HG03135 (cell line): ENCODE measurements around the gene TCAIM.
A peak's percentile ranks its signal among the peaks of the same experiment; 100 is the strongest.

Source experiments
- ATAC-seq: cut with Tn5 transposase; IDR thresholded peaks from one replicate; pipeline ENCODE4 v1.9.1; 2021; ENCODE audit warnings: mild to moderate bottlenecking, moderate library complexity; ENCODE audit not compliant: unreplicated experiment

The TCAIM gene

DNA sequence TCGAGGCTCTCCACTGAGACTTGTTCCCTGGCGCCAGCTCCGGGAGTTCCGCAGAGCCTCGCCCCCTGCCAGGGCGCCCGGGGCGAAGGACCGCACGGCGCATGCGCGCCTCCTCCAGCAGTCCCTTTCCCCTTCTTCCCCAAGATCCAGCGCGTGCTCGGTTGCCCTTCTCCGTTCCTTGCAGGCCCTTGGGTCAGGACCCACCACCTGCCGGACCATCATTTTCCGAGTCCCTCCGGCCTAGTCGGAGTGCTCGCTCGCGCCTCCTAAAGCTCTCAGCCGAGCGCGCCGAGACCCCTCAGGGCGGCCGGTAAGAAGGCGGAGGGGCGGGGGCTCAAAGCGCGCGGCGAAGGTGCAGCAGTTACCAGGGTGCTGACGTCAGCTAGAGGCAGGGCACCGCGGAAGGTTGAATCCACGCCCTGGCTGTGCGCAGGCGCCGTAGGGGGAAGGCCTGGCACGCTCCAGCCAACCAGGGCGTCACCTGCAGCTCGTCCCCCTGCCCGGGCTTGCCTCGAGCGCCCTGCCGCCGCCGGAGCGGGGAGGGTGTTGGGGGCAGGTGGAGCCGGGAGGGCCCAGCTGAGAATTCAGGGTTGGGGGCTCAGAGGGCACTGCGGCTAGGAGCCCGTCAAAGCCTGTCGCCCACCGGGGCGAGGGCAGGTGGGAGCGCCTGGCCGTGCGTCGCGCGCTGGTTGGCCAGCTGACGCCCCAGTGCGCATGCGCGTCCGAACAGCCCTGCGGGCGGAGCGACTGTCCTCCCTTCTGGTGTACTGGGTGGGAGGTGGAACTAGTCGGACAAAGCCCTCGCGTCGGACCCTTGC lies at the start of gene TCAIM:
Gene TCAIM, plus strand, starts transcription at position 757 of the 818 bp plus-strand sequence. CDS start 16,017 bp downstream, outside the sequence.
- peak; percentile 94 for ATAC-seq

GRCh38 chr3:44289882-44290462 lies 48.6 kb upstream of the TCAIM start:
- no peak for ATAC-seq

DNA sequence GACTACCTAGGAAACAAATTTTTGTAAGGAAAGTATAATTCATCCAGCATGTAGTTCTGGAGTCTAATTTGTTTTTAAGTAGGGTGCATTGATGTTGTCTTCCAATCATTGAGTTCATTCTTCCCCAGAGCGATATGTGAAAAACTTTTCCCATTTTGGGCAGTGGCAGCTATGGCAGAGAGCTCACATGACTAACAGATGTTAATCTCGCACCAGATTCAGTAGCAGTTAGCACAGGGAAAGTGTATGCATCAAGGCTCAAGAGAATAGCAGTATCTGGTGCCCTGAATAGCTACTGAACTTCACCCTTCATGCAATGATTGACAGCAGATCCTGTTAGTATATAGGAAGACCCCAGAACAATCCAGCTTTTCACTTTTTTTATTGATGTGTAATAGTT lies 46.3 kb upstream of the TCAIM start:
- ATAC-seq: no peak

GRCh38 chr3:44292947-44293346 lies 45.6 kb upstream of the TCAIM start:
- no peak for ATAC-seq

- ATAC-seq: no peak
These were observed 41.3 kb upstream of the TCAIM start for GRCh38 chr3:44297255-44297654.

GRCh38 chr3:44301746-44302145 lies 36.8 kb upstream of the TCAIM start:
- no peak for ATAC-seq

DNA sequence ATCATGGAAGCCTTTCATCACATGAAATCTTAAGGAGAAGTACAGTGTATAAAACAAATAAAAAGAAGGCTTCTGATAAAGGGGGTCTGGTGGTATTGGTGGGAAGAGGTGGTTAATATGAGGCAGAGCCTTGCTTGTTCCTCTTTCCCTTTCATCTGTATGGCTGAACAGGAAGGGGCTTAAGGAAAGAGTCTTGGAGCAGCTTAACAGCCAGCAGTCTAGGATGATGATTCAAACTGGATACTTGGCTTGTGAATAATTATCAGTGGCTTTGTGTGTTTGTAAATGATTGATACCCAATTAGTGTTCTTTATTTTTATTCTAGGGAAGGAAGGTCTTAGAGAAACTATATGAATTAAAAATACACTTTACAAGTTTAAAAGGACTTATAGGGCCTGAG lies 29.1 kb upstream of the TCAIM start:
- no peak for ATAC-seq

- ATAC-seq: no peak
These were observed 19.7 kb upstream of the TCAIM start for GRCh38 chr3:44318891-44319311.

- no peak for ATAC-seq
These were observed 17.2 kb upstream of the TCAIM start for GRCh38 chr3:44321335-44321734.

- ATAC-seq: no peak
These were observed 15.1 kb upstream of the TCAIM start for GRCh38 chr3:44323341-44323955.

GRCh38 chr3:44324584-44324983 lies 14.0 kb upstream of the TCAIM start:
- no peak for ATAC-seq

DNA sequence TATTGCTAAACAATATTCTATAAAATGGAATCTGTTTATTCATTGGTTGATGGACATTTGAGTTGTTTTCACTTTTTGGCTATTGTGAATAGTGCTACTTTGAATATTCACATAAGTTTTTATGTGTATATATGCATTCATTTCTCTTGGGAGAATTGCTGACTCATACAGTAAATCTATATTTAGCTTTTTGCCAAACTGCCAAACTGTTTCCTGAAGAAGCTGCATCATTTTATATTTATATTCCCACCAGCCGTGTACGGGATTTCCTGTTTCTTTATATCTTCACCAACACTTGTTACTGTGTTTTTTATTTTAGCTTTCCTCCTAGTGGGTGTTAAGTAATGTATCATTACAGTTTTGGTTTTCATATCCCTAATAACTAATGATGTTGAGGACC lies 12.5 kb upstream of the TCAIM start:
- no peak for ATAC-seq

DNA sequence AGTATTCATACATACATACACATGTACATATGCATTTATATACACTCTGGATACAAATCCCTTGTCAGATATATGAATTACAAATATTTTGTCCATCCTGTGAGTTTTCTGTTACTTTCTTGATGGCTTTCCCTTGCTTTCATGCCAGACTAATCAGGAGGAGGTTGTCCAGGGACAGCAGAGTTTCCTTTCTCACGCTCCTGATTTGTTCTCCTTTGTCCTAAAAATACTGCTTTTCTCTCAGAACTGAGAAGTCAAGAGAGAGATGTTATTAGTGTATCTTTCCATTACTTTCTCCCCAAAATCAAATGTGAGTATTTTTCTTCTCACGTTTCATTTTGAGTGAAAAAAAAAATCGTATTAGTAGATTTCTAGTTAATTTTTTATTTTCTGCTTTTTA lies 12.1 kb upstream of the TCAIM start:
- no peak for ATAC-seq

- no peak for ATAC-seq
These were observed 8.6 kb upstream of the TCAIM start for GRCh38 chr3:44329946-44330345.

DNA sequence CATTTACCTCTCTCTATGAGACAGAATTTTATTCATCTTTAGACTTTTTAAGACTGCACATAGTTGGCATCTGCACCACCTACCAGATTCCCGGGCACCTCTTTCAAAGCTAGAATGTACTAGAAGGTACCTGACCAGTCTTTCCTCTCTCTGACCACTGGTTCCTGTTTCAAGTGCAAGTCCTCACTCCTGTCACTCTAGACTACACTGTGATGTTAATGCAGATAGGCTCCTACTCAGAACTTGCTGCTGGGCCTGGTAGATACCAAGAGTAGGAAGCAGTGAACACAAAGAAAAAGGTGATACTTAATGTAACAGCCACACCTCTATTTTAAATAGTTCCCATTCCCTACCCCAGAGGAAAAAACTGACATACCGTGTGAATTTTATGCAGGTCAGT lies 8.1 kb upstream of the TCAIM start:
- no peak for ATAC-seq

DNA sequence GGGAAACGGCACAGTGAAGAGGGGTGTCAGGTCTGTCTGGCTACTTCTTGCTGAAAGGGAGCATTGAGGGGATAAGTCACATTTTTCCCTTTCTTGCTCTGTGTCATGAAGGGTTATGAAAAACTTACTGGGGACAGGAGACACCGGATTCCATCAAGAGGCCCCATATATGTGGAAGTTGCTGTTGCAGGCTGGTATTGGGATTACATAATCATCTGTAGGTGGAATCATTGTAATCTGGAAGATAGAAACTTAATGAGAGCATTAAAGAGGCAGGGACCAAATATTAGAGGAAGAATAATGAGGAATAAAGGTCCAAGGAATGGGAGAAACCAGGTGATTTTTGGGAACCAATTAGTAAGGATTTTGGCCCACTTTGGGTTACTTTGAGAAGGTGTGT lies 4.2 kb upstream of the TCAIM start:
- ATAC-seq: no peak

DNA sequence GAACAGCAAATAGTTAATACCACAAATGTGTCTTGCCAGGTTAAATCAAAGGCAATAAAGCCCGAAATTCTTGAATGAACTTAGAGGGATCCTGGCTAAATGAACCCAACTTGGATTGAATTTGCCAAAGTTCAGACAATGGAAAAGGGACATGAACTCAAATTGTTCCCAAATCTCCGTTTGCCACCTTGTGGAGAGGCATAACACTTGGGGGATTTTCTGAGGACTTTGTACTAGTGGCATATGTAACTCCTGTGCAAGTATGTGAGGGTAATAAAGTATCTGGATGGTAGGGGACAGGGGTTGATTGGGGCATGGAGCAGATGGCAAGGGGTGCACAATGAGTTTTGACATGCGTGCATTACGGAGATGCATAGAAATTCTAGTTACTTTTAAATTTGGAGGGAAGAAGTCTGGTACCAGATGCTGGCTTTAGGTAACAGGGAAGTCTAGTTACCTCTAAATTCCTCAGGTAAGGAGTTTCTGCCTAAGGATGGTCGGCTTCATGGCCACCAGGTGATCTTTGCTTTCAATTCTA lies 1.2 kb upstream of the TCAIM start:
- ATAC-seq: no peak

- ATAC-seq: no peak
These were observed 212 bp downstream of the TCAIM start for GRCh38 chr3:44338828-44339127.

- ATAC-seq: no peak
These were observed 853 bp downstream of the TCAIM start for GRCh38 chr3:44339181-44340057.

DNA sequence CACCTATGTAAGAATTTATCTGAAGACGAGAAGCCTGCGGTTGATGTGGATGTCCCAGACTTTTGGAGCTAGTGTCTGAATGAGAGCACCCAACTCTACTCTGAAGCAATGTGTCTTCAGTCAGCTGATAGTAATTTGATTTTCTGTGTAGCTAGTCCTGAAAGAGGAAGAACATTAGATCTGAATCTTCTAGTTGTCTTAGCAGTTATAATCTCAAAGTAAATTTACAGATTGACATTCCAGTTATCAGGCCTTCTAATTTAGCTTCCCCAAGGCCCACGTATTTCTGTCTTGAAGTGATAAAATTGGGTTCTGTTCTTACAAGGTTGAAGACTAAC lies 1.5 kb downstream of the TCAIM start:
- no peak for ATAC-seq

- ATAC-seq: no peak
These were observed 3.7 kb downstream of the TCAIM start for GRCh38 chr3:44342176-44342790.
